Measurements from ENCODE around the gene LRGUK.

The LRGUK gene

DNA sequence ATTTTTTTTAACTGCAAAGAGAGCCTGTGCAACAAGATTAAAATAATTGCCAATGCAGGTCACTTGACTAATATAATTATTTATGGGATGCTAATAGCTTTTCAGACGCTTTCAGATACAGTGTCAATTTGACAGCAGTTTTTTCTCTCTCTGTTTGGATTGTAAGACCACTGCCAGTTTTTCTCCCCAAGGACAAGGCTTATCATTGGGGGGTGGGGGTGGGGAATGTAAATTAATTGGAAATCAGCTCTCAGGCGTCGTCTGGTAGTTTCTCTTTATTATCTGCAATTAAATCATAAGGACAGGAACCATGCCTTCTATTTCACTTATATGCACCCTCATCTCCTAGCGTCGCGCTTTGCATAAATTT, 559 bp upstream of the LRGUK start:
- DNase-seq = no peak

DNA sequence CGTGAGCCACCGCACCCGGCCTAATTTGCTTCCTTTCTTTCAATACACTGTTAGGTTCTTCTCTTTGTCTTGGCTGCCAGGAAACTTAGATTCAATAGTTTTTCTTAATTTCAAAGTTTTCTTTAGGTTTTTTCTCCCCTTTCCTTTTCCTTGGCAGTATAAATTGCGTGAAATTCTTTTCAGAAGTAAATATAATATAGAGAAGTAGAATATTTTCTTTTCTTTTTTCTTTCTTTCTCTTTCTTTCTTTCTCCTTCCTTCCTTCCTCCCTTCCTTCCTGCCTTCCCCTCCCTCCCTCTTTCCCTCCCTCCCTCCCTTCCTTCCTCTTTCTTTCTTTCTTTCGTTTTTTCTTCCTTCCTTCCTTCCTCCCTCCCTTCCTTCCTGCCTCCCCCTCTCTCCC, 1.7 kb downstream of the LRGUK start:
- DNase-seq = no peak

DNA sequence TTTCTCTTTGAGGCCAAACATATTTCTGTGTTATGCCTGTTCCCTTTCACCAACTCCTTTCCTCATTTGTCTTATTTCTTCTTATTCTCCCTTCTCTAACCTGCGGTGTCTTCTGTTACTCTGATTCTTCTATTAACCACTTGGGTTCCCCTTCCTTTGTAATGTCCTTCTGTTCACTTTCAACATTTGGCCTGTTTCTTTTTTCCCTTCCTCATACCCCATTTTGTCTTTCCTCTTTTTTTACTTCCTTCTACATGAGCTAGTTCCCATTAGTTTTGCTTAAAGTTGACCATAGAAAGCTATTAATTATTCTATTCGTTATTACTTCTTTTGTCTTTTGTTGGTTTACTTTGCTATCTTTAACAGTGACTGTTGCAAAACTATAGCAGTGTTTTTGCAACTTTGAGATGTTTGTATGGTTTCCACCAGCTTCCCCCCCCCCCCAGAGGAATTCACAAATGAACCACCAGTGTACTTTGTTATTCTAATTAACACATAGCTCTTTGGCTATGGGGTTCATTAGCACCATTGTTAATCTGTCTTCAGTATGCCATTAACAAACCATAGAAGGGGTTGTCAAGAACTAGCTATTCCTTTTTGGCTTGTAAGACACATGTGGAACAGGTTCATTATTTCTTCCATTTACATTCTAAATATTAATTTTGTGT, 2.9 kb downstream of the LRGUK start:
- no peak for DNase-seq

DNA sequence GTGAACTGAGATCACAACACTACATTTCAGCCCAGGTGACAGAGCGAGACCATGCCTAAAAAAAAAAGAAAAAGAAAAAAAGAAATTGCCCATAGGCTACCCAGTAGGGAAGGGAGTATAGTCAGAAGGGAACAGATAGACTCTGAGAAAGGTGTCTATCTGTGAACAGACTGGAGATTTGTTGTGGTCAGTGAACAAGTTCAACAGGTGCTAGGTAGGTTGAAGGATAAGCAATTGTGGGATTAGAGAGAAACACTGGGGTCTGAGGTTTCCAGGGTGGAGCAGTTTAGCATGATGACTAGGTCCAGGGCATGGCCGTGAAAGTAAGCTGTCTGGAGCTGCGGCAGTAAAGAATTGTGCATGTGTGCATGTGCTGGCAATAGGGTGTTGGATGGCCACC, 6.9 kb downstream of the LRGUK start:
- no peak for DNase-seq

DNA sequence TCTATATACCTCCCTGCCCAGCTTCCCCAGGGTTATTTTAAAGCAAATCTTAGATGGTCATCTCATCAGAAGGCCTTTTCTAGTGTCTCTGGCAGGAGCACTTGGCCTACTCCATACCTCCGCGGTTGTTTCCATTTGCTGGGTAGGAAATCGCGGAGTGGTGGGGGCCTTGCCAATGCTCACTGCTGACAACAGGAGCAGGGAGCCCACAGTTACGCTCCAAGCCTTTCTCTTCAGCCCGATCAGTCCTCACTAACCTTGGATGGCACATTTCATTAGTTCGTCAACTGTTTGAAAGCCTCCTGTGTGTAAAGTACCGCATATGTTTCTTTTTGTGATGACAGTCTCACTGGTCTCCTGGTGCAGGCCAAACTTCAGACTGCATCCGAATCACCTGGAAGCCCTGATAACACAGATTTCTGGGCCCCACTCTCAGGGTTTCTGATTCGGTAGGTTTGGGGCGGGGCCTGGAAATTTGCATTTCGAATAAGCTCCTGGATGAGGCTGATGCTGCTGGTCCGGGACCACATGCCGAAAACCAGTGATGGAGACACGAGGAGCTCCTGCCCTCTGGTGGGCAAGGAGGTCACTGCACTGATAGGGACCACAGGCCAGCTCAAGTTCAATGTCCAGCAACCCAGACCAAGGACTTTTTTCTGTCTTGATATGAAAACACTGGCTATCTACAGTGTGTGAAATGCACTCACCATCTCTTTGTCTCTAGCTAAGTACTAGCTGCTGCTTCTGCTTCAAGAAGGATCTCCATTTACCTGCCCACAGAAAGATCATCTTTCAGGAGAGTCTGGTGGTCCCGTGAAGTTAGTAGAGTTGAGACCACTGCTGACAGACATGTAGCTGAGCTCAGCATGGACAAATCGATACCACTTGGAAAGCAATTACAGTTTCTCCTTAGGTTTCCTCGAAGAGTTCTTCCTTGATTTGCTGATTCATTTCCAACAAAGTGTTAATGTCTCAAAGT, 14.0 kb downstream of the LRGUK start:
- DNase-seq = peak; percentile 5

DNA sequence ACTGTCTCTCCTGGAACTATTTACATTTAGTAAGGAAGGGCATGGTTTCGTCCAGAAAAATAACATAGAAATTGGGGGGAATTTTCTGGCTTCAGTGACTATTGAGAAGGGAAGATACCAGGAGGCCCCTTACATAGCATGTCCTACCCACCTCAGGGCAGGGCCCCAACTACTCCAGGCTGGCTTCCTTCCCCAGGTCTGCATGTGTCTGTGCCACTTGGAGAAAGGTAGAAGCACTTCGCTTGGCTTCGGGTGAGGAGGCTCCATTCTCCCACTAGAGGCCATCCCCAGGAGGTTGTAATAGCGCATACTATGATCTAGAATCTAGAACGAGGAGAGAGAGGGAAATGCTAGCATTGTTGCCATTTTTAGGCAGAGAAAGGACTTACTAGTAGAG, 14.7 kb downstream of the LRGUK start:
- DNase-seq = no peak

DNA sequence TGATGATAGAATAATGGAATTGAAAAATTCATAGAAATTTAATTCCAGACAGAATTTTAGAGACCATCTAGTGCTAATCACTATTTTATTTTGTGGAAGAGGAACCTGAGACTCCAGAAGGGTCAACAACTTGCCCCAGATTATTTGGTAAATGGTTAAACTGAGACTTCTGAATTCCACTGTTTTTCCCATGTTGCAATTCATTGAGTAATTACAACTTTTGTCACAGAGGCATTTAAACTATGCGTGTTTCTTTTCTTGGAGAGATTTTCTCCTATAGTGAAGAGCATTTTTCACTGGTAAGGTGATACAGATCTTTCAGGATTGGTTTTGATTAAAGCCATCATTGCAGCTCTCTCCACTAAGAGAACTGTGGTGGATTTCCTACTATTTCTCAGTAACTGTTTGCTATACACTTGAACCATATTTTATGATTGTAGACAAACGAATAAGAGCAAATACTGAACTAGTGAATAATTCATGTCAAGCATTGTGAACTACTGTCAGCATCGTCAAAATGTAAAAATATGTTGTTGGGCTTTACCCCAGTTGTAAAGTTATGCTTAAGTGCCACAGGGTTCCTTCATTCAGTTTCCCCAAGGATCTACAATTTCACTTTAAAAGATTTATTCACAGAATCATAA, 26.5 kb downstream of the LRGUK start:
- no peak for DNase-seq

DNA sequence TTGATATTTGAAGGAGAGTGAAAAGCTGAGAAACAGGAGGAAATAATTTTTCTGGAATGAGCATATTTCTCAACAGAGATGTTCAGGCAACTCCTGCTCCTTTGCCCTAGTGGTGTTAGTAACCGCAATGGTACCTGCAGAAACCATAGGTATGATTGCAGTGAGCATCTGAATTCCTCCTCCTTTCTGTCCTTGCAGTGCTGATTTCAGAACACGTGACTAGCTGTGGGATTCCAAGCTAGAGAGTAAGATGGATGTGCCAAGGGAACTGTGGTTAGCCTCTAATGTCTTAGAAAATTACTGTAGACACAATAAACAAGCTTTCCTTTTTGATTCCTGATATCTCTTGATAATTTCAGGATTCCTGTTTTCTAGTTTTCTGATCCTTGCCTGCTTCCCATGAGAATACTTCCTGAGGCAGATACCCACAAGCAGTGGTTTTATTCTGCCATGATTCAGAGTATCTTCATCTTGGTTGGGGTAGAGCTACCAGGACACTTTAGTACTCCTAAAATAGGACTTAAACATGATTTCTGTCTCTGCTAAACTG, 27.5 kb downstream of the LRGUK start:
- DNase-seq = no peak

DNA sequence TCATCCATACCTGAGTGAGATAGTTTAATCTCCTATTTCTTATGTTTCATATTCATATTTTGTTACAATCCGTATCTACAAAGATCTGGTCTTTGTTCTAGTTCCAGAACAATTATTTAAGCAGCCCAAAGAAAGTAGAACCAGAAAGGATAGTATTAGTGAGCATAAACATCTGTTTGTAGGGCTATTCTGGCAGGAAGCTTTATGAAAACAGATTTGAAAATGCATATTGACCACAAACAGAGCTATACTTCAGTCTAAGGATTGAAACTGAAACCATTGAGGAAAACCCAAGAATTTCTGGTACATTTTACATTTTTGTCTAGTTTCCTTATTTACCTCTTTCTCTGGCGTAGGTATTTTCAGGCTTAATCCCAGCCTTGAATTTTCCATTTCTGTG, 28.1 kb downstream of the LRGUK start:
- DNase-seq = no peak

DNA sequence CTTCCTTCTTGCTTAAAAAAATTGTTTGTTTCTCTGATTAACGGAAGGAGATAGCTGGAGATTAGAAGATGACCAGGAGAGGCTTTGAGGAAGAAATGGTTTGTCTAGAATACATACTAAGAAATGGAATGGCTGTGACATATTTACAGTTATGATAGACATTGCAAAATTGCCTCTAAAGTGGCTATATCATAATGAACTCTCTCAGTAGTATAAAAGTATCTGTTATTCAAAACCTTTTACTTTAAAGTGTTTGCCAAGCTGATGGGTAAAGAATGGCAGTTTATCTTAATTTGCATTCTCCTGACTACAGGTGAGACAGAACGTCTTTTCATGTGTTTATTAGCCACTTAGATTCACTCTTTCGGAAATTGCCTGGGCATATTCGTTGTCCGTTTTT, 28.7 kb downstream of the LRGUK start:
- DNase-seq = no peak

DNA sequence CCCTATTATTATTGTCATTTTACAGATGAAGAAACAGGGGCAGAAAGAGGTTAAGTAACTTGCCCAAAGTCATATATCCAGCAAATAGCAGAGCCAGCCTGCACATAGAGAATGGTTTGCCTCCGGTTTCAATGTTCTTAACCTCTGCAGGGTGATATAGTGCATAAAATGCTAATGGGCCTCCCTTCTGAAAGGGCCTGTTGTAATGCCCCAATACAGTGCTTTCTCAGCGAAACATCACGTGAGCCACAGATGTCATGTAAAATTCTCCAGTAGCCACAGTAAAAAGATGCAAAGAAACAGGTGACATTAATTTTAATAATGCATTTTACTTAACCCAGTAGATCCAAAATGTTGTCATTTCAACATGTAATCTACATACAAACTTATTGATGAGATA, 38.1 kb downstream of the LRGUK start:
- no peak for DNase-seq

DNA sequence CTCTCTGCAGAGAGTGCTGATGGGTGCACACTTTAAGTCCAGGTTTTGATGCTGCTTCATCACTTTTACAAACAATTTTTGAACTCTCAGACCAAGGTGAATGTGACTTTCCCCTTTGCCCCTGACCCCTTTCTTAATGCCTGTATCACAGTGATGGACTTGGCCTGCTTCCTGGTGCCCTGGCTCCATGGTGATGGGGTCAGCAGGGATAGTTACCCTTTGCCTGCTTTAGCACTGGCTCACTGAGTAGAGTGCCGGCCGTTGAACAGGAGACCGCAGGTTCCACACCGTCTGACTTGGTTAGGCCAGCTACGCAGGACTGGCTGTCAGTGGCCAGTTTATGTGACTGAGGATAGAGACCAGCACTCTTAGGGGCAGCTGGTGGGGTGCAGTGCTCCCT, 40.1 kb downstream of the LRGUK start:
- DNase-seq = no peak

DNA sequence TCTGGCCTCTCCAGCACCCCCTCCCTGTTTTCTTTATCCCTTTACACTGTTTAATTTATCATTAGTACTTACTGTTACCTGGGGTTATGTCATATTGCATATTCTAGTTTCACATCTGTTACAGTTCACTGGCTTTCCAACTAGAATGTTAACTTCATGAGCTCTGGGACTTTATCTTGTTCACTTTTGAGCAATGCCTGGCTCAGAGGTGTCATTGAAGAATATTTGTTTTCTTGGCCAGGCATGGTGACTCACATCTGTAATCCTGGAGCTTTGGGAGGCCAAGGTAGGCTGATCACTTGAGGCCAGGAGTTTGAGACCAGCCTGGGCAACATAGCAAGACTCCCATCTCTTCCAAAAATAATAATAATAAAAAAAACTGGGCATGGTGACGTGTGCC, 40.7 kb downstream of the LRGUK start:
- no peak for DNase-seq

DNA sequence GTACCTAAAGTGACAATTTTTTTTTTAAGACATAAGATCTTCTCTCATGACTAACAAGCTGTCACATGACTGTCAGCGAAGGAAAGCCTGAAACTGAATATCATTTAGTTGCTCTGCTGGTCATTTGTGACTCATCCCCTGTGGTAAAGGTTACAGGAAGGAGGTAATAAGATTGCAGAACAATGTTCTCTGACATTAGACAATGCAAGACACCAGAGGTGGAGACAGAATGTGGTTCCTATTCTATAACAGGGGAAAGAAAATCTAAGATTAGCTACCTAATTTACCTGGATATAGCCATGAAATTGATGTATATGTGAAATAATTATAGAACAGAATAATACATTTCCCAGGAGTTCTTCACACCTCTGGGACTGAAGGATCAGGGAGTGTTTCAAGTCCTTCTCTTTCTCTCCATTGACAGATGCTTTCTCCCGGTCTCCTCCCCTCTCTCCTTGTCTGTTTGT, 47.7 kb downstream of the LRGUK start:
- no peak for DNase-seq

DNA sequence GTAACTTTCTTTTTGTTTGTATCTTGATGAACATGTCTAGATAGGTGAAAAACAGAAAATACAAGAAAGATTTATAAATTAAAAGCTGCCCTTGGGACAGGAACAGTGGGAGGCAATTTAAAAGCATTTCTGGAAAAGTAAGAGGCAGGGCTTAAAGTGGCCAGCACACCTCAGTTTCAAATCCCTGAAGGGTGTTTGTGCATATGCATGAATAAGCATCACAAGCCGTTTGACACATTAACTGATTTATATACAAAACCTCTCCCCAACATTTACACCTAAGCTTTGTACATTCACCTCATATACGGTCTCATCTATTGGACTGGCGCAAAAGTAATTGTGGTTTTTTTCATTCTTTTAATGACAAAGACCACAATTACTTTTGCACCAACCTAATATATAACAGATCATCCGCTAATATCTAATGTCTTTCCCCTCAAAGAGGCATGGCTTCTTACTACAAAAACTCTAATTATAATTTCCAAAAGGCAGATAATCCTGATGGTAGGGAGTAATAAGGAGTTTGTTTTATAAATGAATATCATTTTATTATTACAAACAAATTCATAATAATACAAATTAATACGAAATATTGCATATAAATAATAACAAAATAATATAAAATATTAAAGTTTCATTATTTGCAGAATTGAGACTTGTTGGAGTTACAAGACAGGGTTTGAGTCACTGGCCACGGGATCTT, 48.3 kb downstream of the LRGUK start:
- no peak for DNase-seq

DNA sequence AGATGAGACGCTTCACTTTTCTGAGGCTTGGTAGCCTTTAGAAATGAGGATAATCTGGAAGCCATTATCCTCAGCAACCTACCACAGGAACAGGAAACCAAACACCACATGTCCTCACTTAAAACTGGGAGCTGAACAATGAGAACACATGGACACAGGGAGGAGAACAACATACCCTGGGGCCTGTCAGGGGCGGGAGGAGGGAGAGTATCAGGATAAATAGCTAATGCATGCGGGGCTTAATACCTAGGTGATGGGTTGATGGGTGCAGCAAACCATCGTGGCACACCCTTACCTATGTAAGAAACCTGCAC, 48.9 kb downstream of the LRGUK start:
- no peak for DNase-seq

DNA sequence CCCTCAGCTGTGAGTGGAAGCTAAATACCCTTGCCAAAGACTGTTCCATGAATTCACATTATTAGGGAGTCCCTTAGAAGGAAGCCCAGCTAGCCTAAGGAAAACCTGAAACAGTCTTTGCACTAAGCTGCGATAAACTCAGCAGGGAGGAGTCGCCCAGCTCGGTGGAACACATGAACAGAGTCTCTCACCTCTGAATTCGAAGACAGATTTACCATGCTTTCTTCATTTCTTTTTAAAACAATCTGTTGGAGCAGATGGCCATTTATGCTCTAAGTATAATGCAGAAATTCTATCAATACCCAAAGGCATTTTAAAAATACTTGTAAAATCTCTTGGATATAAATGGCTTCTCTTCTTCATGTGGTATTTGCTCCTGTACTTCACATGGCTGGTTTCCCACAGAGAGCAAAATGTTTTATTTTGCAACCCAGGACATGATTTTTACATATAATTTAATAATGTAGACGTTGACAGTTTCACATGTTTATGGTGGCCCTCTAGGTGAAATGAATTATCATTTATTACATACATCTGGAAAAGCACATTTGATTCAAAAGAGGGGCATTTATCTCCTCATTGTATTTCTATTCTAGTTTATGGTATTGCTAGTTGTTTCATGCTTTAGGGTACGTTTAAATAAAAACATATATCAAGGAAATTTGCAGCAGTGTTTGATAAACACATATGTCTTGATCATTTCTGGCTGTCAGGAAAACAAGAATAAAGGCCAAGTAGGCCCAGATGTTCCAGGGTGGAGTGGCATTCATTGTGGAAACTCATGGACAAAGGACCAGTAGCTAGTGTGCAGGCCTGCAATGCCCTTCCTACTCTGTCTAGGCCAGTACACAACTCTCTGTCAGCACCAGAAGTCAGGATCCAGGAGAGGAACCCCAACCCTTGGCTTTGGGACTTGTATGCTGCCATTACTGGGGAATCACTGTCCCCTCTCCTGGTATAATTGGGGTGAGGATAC, 52.2 kb downstream of the LRGUK start:
- no peak for DNase-seq

DNA sequence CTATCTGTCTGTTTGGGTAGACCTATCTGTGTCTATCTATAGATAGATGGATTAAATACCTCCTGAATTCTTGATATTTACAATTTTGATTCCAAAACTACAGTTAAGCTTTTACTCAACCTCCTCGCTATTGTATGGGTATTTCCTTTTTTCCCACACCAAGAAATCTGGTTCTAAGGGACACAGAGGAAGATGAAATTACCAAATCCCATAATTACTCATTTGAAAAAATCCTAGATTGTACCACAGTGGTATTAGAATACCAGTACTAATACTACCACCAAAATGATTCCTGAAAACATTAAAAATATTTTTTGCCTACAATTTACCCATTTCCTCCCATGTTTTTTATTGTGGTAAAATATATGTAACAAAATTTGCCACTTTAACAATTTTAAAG, 53.2 kb downstream of the LRGUK start:
- DNase-seq = no peak

DNA sequence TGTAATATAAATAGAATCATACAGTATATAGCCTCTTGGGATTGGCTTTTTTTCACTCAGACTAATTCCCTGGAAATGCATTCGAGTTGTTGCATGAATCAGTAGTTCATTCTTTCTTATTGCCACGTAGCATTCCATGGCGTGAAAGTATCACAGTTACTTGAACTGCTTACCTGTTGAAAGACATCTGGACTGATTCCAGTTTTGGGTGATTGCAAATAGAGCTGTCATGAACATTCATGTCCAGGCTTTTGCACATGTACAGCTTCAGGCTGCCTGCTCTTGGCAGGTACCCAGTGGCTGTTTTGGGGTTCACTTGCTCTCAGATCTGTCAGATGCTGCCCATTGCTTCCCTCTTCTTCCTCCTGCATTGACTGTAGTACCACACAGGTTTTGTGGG, 54.9 kb downstream of the LRGUK start:
- no peak for DNase-seq

DNA sequence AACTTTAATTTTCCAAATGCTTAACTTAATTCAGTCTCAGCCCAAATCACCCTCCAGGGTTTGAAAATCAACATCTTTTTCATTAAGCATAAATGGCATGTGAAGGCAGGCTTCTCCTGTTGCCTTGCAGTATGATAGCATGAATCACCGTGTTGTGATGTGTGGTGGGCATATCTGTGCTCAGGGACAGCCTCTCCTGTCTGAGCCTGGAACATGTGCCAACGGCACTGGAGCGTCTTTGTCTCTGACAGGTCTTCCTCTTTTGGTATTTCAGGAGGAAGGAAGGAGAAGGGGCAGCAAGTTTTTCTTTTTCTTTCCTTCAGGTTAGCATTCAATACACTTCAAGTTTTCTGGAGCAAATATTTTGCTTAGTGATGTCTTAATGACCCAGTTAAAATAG, 57.6 kb downstream of the LRGUK start:
- DNase-seq = no peak

DNA sequence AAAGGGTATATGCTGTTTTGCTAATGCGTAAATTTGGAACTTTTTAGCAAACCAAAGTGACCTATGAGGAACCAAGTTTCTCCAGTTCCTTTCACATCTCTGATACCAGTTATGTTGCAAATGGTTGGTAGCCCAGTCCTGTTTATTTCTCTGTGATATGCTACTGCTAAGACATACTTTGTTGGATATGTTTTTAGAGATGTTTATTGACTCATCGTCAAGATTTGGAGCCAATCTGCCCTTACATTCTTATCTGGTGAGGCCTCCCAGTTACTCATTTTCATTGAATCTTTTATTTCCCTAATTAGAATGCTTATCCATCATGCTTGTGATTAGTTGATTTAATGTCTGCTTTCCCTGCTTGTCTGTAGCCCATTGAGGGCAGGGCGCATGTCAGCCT, 58.9 kb downstream of the LRGUK start:
- no peak for DNase-seq

DNA sequence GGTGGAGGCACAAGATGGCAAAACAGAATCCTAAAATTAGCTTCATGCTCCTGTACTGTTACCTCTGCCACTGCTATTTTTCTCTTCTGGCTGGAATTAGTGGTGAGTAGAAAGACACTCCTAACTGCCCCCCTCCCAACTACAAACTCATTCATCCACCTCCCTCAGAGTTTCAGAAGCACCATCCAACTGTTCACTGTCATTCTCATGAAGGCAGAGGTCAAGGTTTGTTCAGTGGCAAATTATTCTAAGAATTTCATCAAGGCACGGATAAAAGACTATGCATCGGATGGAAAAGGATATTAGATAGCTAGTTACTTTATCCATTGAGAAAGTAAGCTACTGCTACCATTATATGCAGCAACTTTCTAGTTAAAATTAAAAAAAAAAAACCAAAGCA, 59.7 kb downstream of the LRGUK start:
- DNase-seq = no peak
